Activated naive CD8-positive, alpha-beta T cell treated with anti-CD3 and anti-CD28 coated beads, Interleukin-2, amount 10 ng/mL, durations not matched to agents 7 days and 5 days (primary cell): Measurements from ENCODE around the gene ICAM5. TPM values are rescaled to one million over a fixed set of nuclear protein-coding genes. Genes with fewer than 3 reads are reported as not detected.

Source experiments
- ATAC-seq: fragments of 150-1000 bp; cut with Tn5 transposase; one replicate; pipeline ENCODE4 v1.10.0; 2021; ENCODE audit warnings: low read depth, moderate library complexity
- POLR2A ChIA-PET: fragments of 350-600 bp; sonication (Branson Sonifier 250); formaldehyde crosslinking; loops from one replicate; lab custom pipeline; 2021; ENCODE audit warnings: antibody characterized with exemption; lab: Charles Lee
- DNase-seq: peaks from one replicate; pipeline ENCODE4 v3.0.0; 2021
- H3K27ac Mint-ChIP-seq: one replicate; pipeline ENCODE4 v1.8.0; 2022; ENCODE audit warnings: mild to moderate bottlenecking, mixed read lengths
- H3K27me3 Mint-ChIP-seq: one replicate; pipeline ENCODE4 v1.8.0; 2022; ENCODE audit warnings: mild to moderate bottlenecking, moderate library complexity, mixed read lengths
- H3K36me3 Mint-ChIP-seq: one replicate; pipeline ENCODE4 v1.8.0; 2021; ENCODE audit warnings: mild to moderate bottlenecking, mixed read lengths
- H3K4me1 Mint-ChIP-seq: one replicate; pipeline ENCODE4 v1.8.0; 2021; ENCODE audit warnings: mixed read lengths
- H3K4me3 Mint-ChIP-seq: one replicate; pipeline ENCODE4 v1.8.0; 2022; ENCODE audit warnings: mild to moderate bottlenecking, moderate library complexity, mixed read lengths
- H3K9me3 Mint-ChIP-seq: one replicate; pipeline ENCODE4 v1.8.0; 2021; ENCODE audit warnings: mixed read lengths
- total RNA-seq, 2 experiments: library from RNA; stranded (reverse); gene quantifications; one replicate each; pipeline ENCODE4 v1.2.3, GENCODE V29; 2021

The ICAM5 gene
- total RNA-seq, 2 experiments from 2014 or later: 0.62 to 0.83 TPM

GRCh38 chr19:10289167-10289835, 451 bp upstream of the ICAM5 start:
- H3K27me3 Mint-ChIP-seq: peaks cover 62% of the 10 kb centered on the region
- POLR2A ChIA-PET: interaction anchor here (0.6 to 5.0 kb wide), 8 partner anchors 11 to 131 kb away, joined by 3 to 60 read pairs (median 4); partner anchors contain the start of genes ICAM1 and RAVER1
- H3K4me1 Mint-ChIP-seq: peaks cover 54% of the 10 kb centered on the region
- no peak overlapping the region for H3K27ac Mint-ChIP-seq
- peak; percentile 72 for DNase-seq
- H3K36me3 Mint-ChIP-seq: peaks cover 16% of the 10 kb centered on the region
- peaks cover 3% of the 10 kb centered on the region for H3K9me3 Mint-ChIP-seq
- H3K4me3 Mint-ChIP-seq: peak overlapping the region; percentile 77
- ATAC-seq: peak; percentile 28

- ATAC-seq: no peak
- Mint-ChIP-seq H3K4me1 (peaks cover 49% of the 10 kb centered on the region), H3K27ac (peak overlapping the region; percentile 52), H3K9me3 (peaks cover 3% of the 10 kb centered on the region), H3K36me3 (peaks cover 10% of the 10 kb centered on the region), H3K4me3 (peak overlapping the region; percentile 77), H3K27me3 (peaks cover 70% of the 10 kb centered on the region)
- POLR2A ChIA-PET: interaction anchor here (1.3 to 5.0 kb wide), 2 partner anchors 17 to 20 kb away, joined by 5 to 60 read pairs; partner anchors contain the start of gene ICAM1
- DNase-seq: peak; percentile 55
Observed at GRCh38 chr19:10290357-10290875, 664 bp downstream of the ICAM5 start.

GRCh38 chr19:10290876-10291553, 1.3 kb downstream of the ICAM5 start:
- H3K9me3 Mint-ChIP-seq: peaks cover 3% of the 10 kb centered on the region
- H3K27me3 Mint-ChIP-seq: peaks cover 75% of the 10 kb centered on the region
- no peak overlapping the region for H3K27ac Mint-ChIP-seq
- POLR2A ChIA-PET: interaction anchor here (0.8 to 5.0 kb wide), 4 partner anchors 11 to 90 kb away, joined by 3 to 60 read pairs (median 5); partner anchors contain the start of genes ICAM1, RAVER1 and TYK2
- DNase-seq (peak; percentile 71), ATAC-seq (peak; percentile 8)
- peaks cover 11% of the 10 kb centered on the region for H3K36me3 Mint-ChIP-seq
- peaks cover 49% of the 10 kb centered on the region for H3K4me1 Mint-ChIP-seq
- peak overlapping the region; percentile 77 for H3K4me3 Mint-ChIP-seq

- peaks cover 3% of the 10 kb centered on the region for H3K9me3 Mint-ChIP-seq
- ATAC-seq: peak; percentile 1
Observed at GRCh38 chr19:10291554-10292205, 1.9 kb downstream of the ICAM5 start.

GRCh38 chr19:10292206-10292788, 2.5 kb downstream of the ICAM5 start:
- H3K9me3 Mint-ChIP-seq: peaks cover 3% of the 10 kb centered on the region
- H3K4me1 Mint-ChIP-seq: peaks cover 41% of the 10 kb centered on the region
- H3K4me3 Mint-ChIP-seq: peak overlapping the region; percentile 77
- DNase-seq (peak; percentile 83), ATAC-seq (peak; percentile 13)
- H3K27ac Mint-ChIP-seq: peak overlapping the region; percentile 76
- H3K36me3 Mint-ChIP-seq: peaks cover 8% of the 10 kb centered on the region
- POLR2A ChIA-PET: interaction anchor here (1.1 to 5.0 kb wide), 3 partner anchors 22 to 88 kb away, joined by 3 to 60 read pairs (median 6); partner anchors contain the start of genes ICAM1 and RAVER1
- peaks cover 82% of the 10 kb centered on the region for H3K27me3 Mint-ChIP-seq

More at GRCh38 chr19:10291554-10292205, 1.9 kb downstream of the ICAM5 start:
- peak overlapping the region; percentile 63 for H3K27ac Mint-ChIP-seq
- no peak for DNase-seq
- H3K27me3 Mint-ChIP-seq: peaks cover 77% of the 10 kb centered on the region
- H3K4me3 Mint-ChIP-seq: peak overlapping the region; percentile 77
- POLR2A ChIA-PET: interaction anchor here (0.8 to 5.0 kb wide), 5 partner anchors 11 to 89 kb away, joined by 3 to 60 read pairs (median 4); partner anchors contain the start of genes ICAM1, RAVER1 and TYK2
- H3K4me1 Mint-ChIP-seq: peaks cover 42% of the 10 kb centered on the region
- H3K36me3 Mint-ChIP-seq: peaks cover 8% of the 10 kb centered on the region

- peaks cover 39% of the 10 kb centered on the region for H3K4me1 Mint-ChIP-seq
- peak overlapping the region; percentile 76 for H3K27ac Mint-ChIP-seq
- peaks cover 6% of the 10 kb centered on the region for H3K36me3 Mint-ChIP-seq
- POLR2A ChIA-PET: interaction anchor here (1.4 to 5.0 kb wide), 2 partner anchors 22 to 87 kb away, joined by 3 to 60 read pairs; partner anchors contain the start of gene ICAM1
- H3K27me3 Mint-ChIP-seq: peaks cover 75% of the 10 kb centered on the region
- peak overlapping the region; percentile 77 for H3K4me3 Mint-ChIP-seq
- ATAC-seq: no peak
- no peak for DNase-seq
- peaks cover 3% of the 10 kb centered on the region for H3K9me3 Mint-ChIP-seq
Observed at GRCh38 chr19:10292789-10293636, 3.3 kb downstream of the ICAM5 start.

- Mint-ChIP-seq H3K9me3 (peaks cover 3% of the 10 kb centered on the region), H3K4me3 (no peak overlapping the region), H3K36me3 (peaks cover 6% of the 10 kb centered on the region), H3K27me3 (peaks cover 69% of the 10 kb centered on the region), H3K27ac (no peak overlapping the region), H3K4me1 (peaks cover 34% of the 10 kb centered on the region)
- POLR2A ChIA-PET: interaction anchor here (0.7 kb wide), 1 partner anchor 23 kb away, joined by 3 read pairs; the partner anchor contains the start of gene ICAM1
- DNase-seq: no peak
- ATAC-seq: no peak
Observed at GRCh38 chr19:10293637-10294367, 4.0 kb downstream of the ICAM5 start.

- H3K36me3 Mint-ChIP-seq: peaks cover 6% of the 10 kb centered on the region
- no peak overlapping the region for H3K27ac Mint-ChIP-seq
- no peak overlapping the region for H3K4me3 Mint-ChIP-seq
- POLR2A ChIA-PET: interaction anchor here (0.7 kb wide), 1 partner anchor 24 kb away, joined by 3 read pairs; the partner anchor contains the start of gene ICAM1
- peaks cover 3% of the 10 kb centered on the region for H3K9me3 Mint-ChIP-seq
- H3K27me3 Mint-ChIP-seq: peaks cover 64% of the 10 kb centered on the region
- DNase-seq (no peak), ATAC-seq (no peak)
- H3K4me1 Mint-ChIP-seq: peaks cover 30% of the 10 kb centered on the region
Observed at GRCh38 chr19:10294368-10294697, 4.6 kb downstream of the ICAM5 start.

- Mint-ChIP-seq H3K36me3 (peaks cover 6% of the 10 kb centered on the region), H3K27me3 (peaks cover 63% of the 10 kb centered on the region), H3K9me3 (peaks cover 3% of the 10 kb centered on the region), H3K27ac (peak overlapping the region; percentile 78), H3K4me3 (peak overlapping the region; percentile 82), H3K4me1 (peaks cover 26% of the 10 kb centered on the region)
- DNase-seq (peak; percentile 77), ATAC-seq (peak; percentile 73)
- POLR2A ChIA-PET: interaction anchor here (0.6 to 2.1 kb wide), 3 partner anchors 9 to 85 kb away, joined by 3 to 9 read pairs (median 3); partner anchors contain the start of genes ICAM1, ICAM4 and TYK2
Observed at GRCh38 chr19:10295305-10295846, 5.6 kb downstream of the ICAM5 start.

GRCh38 chr19:10295847-10296591, 6.3 kb downstream of the ICAM5 start:
- H3K4me3 Mint-ChIP-seq: peak overlapping the region; percentile 82
- H3K4me1 Mint-ChIP-seq: peaks cover 21% of the 10 kb centered on the region
- peaks cover 57% of the 10 kb centered on the region for H3K27me3 Mint-ChIP-seq
- peak overlapping the region; percentile 78 for H3K27ac Mint-ChIP-seq
- POLR2A ChIA-PET: interaction anchor here (0.5 to 2.1 kb wide), 5 partner anchors 9 to 195 kb away, joined by 3 to 9 read pairs (median 3); partner anchors contain the start of genes ICAM1, ICAM4 and TYK2
- H3K36me3 Mint-ChIP-seq: peaks cover 6% of the 10 kb centered on the region
- DNase-seq (no peak), ATAC-seq (no peak)
- peaks cover 3% of the 10 kb centered on the region for H3K9me3 Mint-ChIP-seq
